ENCODE data around the gene MRTFA. TPM values are rescaled to one million over a fixed set of nuclear protein-coding genes. Genes with fewer than 3 reads are reported as not detected.
A peak's percentile ranks its signal among the peaks of the same experiment; 100 is the strongest.
"Not testable (repeated sequence)": the region's sequence is repeated elsewhere in the genome, so short reads cannot be mapped to it uniquely, and the experiment has no call there.

MRTFA gene
- total RNA-seq, 1 donor from 2014 or later = 47.8 TPM

DNA sequence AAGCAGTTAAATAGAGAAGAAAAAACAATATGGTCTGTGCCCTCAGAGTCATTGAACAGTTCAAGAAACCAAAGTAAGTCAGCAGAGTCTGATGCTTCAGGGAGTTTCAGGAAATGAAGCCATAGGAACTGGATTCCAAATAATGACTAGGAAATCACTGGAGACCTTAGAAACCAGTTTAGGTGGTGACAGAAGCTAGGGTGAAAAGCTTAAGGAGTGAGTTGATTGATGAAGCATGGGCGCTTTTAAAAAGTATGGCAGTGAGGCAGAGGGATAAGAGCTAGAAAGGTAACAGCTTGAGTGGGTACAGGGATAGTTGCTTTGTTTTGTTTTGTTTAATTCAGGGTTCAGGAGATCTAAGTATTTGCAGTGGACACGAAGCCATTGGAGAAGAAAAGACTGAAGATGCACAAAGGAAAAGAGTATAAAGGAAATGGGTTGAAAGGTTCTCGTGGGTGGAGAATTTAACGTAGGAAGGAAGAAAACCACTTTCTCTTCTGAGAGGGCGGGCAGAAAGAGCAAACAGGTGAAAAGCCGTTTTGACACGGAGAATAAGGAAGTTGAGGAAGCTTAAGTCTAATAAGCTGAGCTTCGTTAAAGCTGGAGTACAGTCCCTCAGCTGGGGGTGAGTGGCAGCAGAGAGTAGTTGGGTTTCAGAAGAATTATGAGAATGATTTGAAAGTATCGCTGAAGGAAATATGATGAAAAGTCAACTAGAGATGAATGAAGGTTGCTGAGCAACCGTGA, 251.3 kb downstream of the MRTFA start:
- Mint-ChIP-seq H3K4me1 (ENCODE audit: low read depth) (peaks cover 40% of the 10 kb centered on the region), H3K36me3 (ENCODE audit: low read depth) (peaks cover 18% of the 10 kb centered on the region), H3K27ac (peak overlapping the region; percentile 91), H3K27me3 (ENCODE audit: insufficient read depth) (no peaks in the 10 kb centered on the region), H3K4me3 (peak overlapping the region; percentile 72), H3K9me3 (no peaks in the 10 kb centered on the region)
- DNase-seq (ENCODE audit: low spot score) = peak; percentile 17
- intact Hi-C loops (cut with micrococcal nuclease) = loop anchor here (2.0 kb wide), 1 partner anchor 16 kb away; no protein-coding TSS in a partner anchor

DNA sequence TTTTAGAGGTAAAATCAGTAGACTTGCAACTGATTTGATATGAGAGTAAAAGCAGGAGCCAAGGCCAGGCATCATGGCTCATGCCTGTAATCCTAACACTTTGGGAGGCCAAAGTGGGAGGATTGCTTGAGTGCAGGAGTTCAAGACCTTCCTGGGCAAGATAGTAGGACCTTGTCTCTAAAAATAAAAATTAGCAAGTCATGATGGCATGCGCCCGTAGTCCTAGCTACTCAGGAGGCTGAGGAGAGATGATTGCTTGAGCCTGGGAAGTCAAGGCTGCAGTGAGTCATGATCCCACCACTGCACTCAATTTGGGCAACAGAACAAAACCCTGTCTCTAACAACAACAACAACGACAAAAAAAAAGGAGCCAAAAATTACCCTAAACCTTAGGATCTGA, 252.6 kb downstream of the MRTFA start:
- no peak for DNase-seq (ENCODE audit: low spot score)
- no peak overlapping the region for H3K4me3 Mint-ChIP-seq
- peaks cover 40% of the 10 kb centered on the region for H3K4me1 Mint-ChIP-seq (ENCODE audit: low read depth)
- H3K9me3 Mint-ChIP-seq = no peaks in the 10 kb centered on the region
- intact Hi-C loops (cut with micrococcal nuclease) = loop anchor here (2.0 kb wide), 1 partner anchor 17 kb away; no protein-coding TSS in a partner anchor
- H3K36me3 Mint-ChIP-seq (ENCODE audit: low read depth) = peaks cover 16% of the 10 kb centered on the region
- H3K27me3 Mint-ChIP-seq (ENCODE audit: insufficient read depth) = no peaks in the 10 kb centered on the region
- no peak overlapping the region for H3K27ac Mint-ChIP-seq

DNA sequence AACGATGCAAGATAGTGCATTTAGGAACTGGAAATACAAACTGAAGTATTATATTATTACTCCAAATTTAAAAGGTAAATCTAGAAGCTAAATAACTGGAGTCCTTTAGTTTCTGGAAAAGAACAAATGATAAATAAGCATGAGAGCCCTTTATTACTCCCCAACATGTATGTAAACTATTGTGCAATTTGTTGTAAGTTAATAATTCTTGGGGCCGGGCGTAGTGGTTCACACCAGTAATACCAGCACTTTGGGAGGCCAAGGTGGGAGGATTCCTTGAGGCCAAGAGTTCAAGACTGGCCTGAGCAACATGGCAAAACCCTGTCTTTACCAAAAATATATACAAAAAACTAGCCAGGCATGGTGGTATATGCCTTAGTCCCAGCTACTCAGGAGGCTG, 255.1 kb downstream of the MRTFA start:
- Mint-ChIP-seq H3K36me3 (ENCODE audit: low read depth) (peaks cover 5% of the 10 kb centered on the region), H3K9me3 (no peaks in the 10 kb centered on the region), H3K27ac (no peak overlapping the region), H3K4me3 (no peak overlapping the region), H3K27me3 (ENCODE audit: insufficient read depth) (no peaks in the 10 kb centered on the region), H3K4me1 (ENCODE audit: low read depth) (peaks cover 25% of the 10 kb centered on the region)
- DNase-seq (ENCODE audit: low spot score) = no peak
- intact Hi-C loops (cut with micrococcal nuclease) = no loop called here

DNA sequence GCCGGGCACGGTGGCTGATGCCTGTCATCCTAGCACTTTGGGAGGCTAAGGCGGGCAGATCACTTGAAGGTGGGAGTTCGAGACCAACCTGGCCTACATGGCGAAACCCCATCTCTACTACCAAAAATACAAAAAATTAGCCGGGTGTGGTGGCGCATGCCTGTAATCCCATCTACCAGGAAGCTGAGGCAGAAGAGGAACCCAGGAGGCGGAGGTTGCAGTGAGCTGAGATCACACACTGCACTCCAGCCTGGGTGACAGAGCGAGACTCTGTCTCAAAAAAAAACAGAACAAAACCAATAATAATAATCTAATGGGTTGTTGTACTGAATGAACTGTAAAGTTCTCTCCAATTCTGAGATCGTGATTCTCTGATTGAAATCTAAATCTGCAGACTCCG, 258.1 kb downstream of the MRTFA start:
- DNase-seq (ENCODE audit: low spot score); H3K4me1 Mint-ChIP-seq (ENCODE audit: low read depth); H3K4me3 Mint-ChIP-seq; H3K36me3 Mint-ChIP-seq (ENCODE audit: low read depth); H3K9me3 Mint-ChIP-seq; H3K27me3 Mint-ChIP-seq (ENCODE audit: insufficient read depth); intact Hi-C loops (cut with micrococcal nuclease); H3K27ac Mint-ChIP-seq: not testable (repeated sequence)

DNA sequence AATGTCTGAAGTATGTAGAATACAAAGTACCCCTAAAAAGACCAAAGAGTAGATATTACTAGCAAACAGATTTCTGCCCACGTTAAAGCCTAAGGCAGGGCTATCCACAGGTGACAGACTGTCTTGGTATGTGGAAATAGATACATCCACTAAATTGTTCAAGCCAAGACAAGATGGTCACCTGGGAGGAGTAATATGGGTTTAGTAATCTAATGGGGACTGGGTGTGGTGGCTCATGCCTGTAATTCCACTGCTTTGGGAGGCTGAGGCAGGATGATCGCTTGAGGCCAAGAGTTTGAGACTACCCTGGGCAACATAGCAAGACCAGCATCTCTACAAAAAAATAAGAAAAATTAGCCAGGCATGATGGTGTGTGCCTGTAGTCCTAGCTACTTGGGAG, 258.6 kb downstream of the MRTFA start:
- peaks cover 5% of the 10 kb centered on the region for H3K4me1 Mint-ChIP-seq (ENCODE audit: low read depth)
- no peak for DNase-seq (ENCODE audit: low spot score)
- peaks cover 6% of the 10 kb centered on the region for H3K36me3 Mint-ChIP-seq (ENCODE audit: low read depth)
- no peak overlapping the region for H3K27ac Mint-ChIP-seq
- H3K27me3 Mint-ChIP-seq (ENCODE audit: insufficient read depth) = no peaks in the 10 kb centered on the region
- no peaks in the 10 kb centered on the region for H3K9me3 Mint-ChIP-seq
- intact Hi-C loops (cut with micrococcal nuclease) = no loop called here
- no peak overlapping the region for H3K4me3 Mint-ChIP-seq

DNA sequence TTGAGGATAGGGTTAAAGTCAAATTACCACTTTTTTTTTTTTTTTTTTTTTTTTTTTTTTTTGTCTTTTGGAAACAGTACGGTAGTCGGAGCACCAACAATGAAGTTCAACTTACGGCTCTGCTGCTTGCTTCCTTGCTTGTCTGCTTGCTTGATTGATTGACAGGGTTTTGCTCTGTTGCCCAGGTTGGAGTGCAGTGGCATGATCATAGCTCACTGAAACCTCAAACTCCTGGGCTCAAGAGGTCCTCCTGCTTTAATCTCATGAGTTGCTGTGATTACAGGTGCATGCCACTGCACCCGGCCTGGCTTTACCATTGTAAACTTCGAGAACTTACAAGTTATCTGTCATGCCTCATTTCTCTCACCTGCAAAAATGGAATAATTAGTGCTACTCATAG, 260.4 kb downstream of the MRTFA start:
- intact Hi-C loops (cut with micrococcal nuclease) = no loop called here
- Mint-ChIP-seq H3K36me3 (ENCODE audit: low read depth) (peaks cover 13% of the 10 kb centered on the region), H3K4me3 (no peak overlapping the region), H3K4me1 (ENCODE audit: low read depth) (peaks cover 18% of the 10 kb centered on the region), H3K27me3 (ENCODE audit: insufficient read depth) (no peaks in the 10 kb centered on the region), H3K9me3 (no peaks in the 10 kb centered on the region), H3K27ac (no peak overlapping the region)
- no peak for DNase-seq (ENCODE audit: low spot score)

DNA sequence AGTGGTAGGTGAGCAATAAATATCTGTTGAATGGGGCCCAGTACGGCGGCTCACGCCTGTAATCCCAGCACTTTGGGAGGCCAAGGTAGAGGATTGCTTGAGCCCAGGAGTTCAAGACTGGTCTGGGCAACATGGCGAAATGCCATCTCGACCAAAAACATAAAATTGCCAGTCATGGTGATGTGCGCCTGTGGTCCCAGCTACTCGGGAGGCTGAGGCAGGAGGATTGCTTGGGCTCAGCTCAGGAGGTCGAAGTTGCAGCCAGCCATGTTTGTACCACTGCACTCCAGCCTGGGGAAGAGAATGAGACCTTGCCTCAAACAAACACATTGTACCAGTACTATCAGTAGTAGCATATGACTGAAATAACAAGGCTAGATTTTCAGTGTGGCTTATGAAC, 262.0 kb downstream of the MRTFA start:
- no peak overlapping the region for H3K4me3 Mint-ChIP-seq
- no peak for DNase-seq (ENCODE audit: low spot score)
- H3K4me1 Mint-ChIP-seq (ENCODE audit: low read depth) = peaks cover 20% of the 10 kb centered on the region
- no peaks in the 10 kb centered on the region for H3K27me3 Mint-ChIP-seq (ENCODE audit: insufficient read depth)
- H3K27ac Mint-ChIP-seq = no peak overlapping the region
- H3K36me3 Mint-ChIP-seq (ENCODE audit: low read depth) = peaks cover 13% of the 10 kb centered on the region
- no peaks in the 10 kb centered on the region for H3K9me3 Mint-ChIP-seq
- intact Hi-C loops (cut with micrococcal nuclease) = no loop called here

DNA sequence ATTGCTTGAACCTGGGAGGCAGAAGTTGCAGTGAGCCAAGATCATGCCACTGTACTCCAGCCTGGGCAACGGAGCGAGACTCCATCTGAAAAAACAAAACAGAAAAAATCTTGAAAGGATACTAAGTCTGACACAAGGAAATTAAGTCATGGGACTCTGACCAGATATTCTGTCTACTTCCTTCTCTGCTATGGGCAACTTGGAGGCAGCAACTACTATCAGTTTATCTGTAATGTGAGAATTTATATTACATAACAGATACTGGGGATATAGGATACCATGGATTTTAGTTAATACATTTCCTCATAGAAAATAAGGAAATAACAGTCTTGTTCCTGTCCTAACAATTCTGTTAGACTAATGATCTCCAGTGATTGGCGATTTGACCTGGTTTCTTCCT, 267.7 kb downstream of the MRTFA start:
- intact Hi-C loops (cut with micrococcal nuclease) = no loop called here

DNA sequence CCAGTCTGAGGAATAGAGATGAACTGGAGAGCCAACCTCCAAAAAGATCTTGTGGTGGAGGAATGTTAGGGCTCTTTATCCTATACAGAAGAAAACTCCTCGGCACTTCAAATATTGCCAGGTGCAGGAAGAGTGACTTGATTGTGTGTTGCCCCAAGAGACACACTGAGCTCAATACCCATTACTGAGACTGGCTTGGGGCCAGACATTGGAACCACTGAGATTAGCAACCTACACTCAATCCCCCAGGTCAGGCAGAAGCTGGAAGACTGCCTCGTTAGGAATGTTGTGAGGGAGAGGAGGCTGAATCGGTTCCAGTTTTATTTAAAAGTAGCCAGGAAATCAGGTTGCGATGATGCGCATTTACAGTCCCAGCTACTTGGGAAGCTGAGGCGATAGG, 268.5 kb downstream of the MRTFA start:
- Mint-ChIP-seq H3K27ac (no peak overlapping the region), H3K4me3 (no peak overlapping the region), H3K9me3 (no peaks in the 10 kb centered on the region), H3K27me3 (ENCODE audit: insufficient read depth) (no peaks in the 10 kb centered on the region), H3K4me1 (ENCODE audit: low read depth) (peaks cover 16% of the 10 kb centered on the region), H3K36me3 (ENCODE audit: low read depth) (peaks cover 49% of the 10 kb centered on the region)
- intact Hi-C loops (cut with micrococcal nuclease) = no loop called here
- DNase-seq (ENCODE audit: low spot score) = no peak

More for the DNA sequence above, 267.7 kb downstream of the MRTFA start:
- H3K9me3 Mint-ChIP-seq = no peaks in the 10 kb centered on the region
- H3K27ac Mint-ChIP-seq = peak overlapping the region; percentile 63
- H3K4me1 Mint-ChIP-seq (ENCODE audit: low read depth) = peaks cover 20% of the 10 kb centered on the region
- H3K36me3 Mint-ChIP-seq (ENCODE audit: low read depth) = peaks cover 47% of the 10 kb centered on the region
- DNase-seq (ENCODE audit: low spot score) = no peak
- no peaks in the 10 kb centered on the region for H3K27me3 Mint-ChIP-seq (ENCODE audit: insufficient read depth)
- no peak overlapping the region for H3K4me3 Mint-ChIP-seq

DNA sequence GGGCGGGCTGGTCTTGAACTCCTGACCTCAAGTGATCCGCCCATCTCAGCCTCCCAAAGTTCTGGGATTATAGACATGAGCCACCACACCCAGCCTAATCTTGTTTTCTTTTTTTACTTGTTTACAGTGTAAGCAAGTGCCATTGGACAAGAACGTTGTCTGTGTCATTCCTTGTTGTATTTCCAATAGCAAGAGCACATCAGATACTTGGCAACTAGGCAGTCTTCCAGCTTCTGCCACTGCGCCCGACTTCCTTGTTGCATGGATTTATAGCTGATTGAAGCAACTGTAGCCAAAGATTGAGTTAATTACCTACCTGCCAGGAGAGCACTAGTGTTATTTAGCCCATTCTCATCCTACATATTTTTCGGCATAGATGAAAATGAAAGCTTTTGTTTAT, 269.2 kb downstream of the MRTFA start:
- Mint-ChIP-seq H3K36me3 (ENCODE audit: low read depth) (peaks cover 49% of the 10 kb centered on the region), H3K27me3 (ENCODE audit: insufficient read depth) (no peaks in the 10 kb centered on the region), H3K27ac (no peak overlapping the region), H3K9me3 (no peaks in the 10 kb centered on the region), H3K4me3 (no peak overlapping the region), H3K4me1 (ENCODE audit: low read depth) (peaks cover 9% of the 10 kb centered on the region)
- intact Hi-C loops (cut with micrococcal nuclease) = no loop called here
- no peak for DNase-seq (ENCODE audit: low spot score)

DNA sequence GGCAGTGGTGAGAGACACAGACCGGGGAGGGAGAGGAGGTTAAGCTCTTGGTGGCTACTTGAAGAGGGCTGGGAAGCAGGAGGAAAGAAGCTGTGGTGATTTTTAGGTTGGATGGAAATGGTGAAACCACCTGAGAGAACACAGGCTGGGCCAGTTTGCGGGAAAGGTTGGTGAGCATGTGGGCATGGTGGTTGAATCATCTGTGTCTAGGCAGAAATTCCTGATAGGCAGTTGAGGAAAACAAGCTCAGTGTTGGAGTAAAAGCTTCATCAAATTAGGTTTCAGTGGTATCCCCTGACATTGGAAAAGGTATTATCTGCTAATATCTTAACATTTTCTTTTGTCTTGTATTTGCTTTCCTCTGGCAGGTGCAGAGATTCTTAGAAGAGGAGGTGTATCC, 270.5 kb downstream of the MRTFA start:
- intact Hi-C loops (cut with micrococcal nuclease) = no loop called here
- no peaks in the 10 kb centered on the region for H3K27me3 Mint-ChIP-seq (ENCODE audit: insufficient read depth)

DNA sequence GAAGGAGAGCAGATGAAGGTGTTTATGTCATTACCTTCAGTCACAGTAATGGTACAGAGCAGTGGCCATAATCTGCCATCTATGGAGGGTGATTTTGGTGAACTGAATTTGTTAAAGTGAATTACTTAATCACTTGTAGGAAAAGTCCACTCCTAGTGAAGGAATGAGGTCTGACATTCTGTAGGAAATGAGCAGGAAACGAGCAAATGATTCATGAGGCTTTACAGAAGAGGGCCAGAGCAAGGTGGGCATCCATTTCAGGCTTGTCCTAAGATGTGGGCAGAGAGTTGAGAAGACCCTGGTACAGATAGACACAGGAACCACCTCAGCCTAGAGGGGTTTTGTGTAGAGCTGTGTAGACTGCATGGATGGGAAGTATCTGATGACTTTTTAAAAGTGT, 272.1 kb downstream of the MRTFA start:
- H3K36me3 Mint-ChIP-seq (ENCODE audit: low read depth) = peaks cover 66% of the 10 kb centered on the region
- no peaks in the 10 kb centered on the region for H3K4me1 Mint-ChIP-seq (ENCODE audit: low read depth)
- DNase-seq (ENCODE audit: low spot score) = no peak
- intact Hi-C loops (cut with micrococcal nuclease) = no loop called here
- no peak overlapping the region for H3K27ac Mint-ChIP-seq
- no peaks in the 10 kb centered on the region for H3K9me3 Mint-ChIP-seq
- H3K27me3 Mint-ChIP-seq (ENCODE audit: insufficient read depth) = no peaks in the 10 kb centered on the region
- no peak overlapping the region for H3K4me3 Mint-ChIP-seq

More for the DNA sequence above, 270.5 kb downstream of the MRTFA start:
- peaks cover 2% of the 10 kb centered on the region for H3K4me1 Mint-ChIP-seq (ENCODE audit: low read depth)
- peak overlapping the region; percentile 33 for H3K27ac Mint-ChIP-seq
- H3K4me3 Mint-ChIP-seq = no peak overlapping the region
- no peak for DNase-seq (ENCODE audit: low spot score)
- no peaks in the 10 kb centered on the region for H3K9me3 Mint-ChIP-seq
- peaks cover 60% of the 10 kb centered on the region for H3K36me3 Mint-ChIP-seq (ENCODE audit: low read depth)

DNA sequence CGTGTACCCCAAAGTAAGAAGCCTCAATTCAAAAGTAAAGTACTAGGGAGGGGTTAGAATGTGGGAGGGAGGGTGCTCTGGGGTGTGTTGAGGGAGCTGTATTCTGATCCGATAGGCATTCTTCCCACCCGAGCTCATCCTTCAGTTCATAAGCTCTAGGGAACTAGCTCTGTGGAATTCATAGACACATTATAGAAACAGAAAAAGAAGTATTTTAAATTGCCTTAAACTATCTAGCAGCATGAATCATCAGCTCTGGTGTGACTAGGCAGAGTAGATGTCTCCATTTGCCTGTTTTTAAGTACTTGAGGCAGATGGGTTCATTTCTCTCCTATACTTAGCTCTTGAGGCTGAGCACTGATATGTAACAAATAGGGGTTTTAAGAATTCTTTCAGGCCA, 273.5 kb downstream of the MRTFA start:
- H3K27ac Mint-ChIP-seq = no peak overlapping the region
- H3K9me3 Mint-ChIP-seq = no peaks in the 10 kb centered on the region
- intact Hi-C loops (cut with micrococcal nuclease) = no loop called here
- peaks cover 69% of the 10 kb centered on the region for H3K36me3 Mint-ChIP-seq (ENCODE audit: low read depth)
- H3K27me3 Mint-ChIP-seq (ENCODE audit: insufficient read depth) = no peaks in the 10 kb centered on the region
- DNase-seq (ENCODE audit: low spot score) = no peak
- no peak overlapping the region for H3K4me3 Mint-ChIP-seq
- no peaks in the 10 kb centered on the region for H3K4me1 Mint-ChIP-seq (ENCODE audit: low read depth)

DNA sequence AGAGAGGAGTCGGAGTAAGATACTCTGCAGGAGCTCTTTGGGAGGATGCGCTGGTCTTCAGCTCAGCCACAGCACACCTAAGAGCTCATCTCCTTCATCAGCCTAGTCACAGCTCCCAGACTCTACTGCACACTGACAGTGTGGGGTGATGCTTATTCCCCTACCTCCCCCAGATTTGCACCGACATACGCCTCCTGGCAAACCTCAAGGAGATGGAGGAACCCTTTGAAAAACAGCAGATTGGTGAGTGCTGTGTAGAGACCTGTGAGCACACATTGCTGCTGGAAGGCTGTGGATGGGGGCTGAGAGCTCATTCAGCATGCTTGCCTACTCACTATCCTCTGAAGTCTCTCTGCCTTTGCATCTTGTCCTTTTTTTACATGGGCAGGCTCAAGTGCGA, 275.4 kb downstream of the MRTFA start:
- intact Hi-C loops (cut with micrococcal nuclease) = no loop called here

More for the DNA sequence above, 275.4 kb downstream of the MRTFA start:
- Mint-ChIP-seq H3K27ac (no peak overlapping the region), H3K27me3 (ENCODE audit: insufficient read depth) (no peaks in the 10 kb centered on the region), H3K4me1 (ENCODE audit: low read depth) (no peaks in the 10 kb centered on the region), H3K9me3 (no peaks in the 10 kb centered on the region), H3K4me3 (no peak overlapping the region), H3K36me3 (ENCODE audit: low read depth) (peaks cover 65% of the 10 kb centered on the region)
- no peak for DNase-seq (ENCODE audit: low spot score)
